IPS DF 4.7 (cell line): ENCODE data around the gene CTBP2.

Experiments
- DNase-seq: peaks from one replicate; pipeline ENCODE4 v3.0.0-alpha.2; 2013; ENCODE audit warnings: low spot score; ENCODE audit errors: extremely low read depth

CTBP2 gene

DNA sequence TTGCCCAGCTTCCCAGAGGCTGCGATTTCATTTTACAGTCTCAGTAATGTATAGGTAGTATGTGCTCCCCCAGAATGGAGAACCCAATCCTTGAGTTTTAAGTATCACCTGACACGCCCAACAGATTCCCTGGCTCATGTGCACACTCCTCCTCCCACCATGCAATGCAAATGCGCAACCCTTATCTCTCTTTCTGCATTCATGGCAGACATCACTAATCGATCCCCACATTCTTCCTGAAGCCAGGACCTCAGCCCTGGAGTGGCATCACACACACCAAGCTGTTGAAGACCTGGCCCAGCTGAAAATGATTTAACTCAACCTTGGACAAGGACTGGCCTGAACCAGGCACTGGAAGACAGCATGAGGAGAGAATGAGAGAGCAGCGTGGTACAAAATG, 150.0 kb downstream of the CTBP2 start:
- DNase-seq: no peak

DNA sequence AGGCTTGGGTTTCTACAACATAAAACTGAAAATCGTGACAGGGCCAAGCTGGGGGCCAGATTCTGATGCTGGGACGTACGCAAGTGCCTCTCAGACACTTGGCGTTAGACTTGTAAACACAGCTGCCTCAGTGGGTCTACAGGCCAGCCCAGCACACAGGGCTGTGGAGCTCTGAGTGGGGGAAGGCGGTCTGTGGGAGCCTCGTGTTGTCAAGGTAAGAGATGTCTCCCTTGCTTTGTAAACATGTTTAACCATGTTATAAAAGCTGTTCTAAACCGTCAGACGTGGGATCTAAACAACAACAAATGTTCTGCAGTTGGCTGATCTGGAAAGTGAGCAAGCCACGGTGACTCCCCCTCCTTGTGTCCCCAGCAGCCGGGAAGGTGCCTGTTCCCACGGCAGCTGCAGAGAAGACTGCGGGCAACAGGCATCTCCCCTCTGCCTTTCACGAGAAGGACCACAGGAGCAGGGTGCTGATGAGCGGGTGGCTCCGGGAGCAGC, 150.7 kb downstream of the CTBP2 start:
- no peak for DNase-seq

- DNase-seq: no peak
Measured at GRCh38 chr10:125008689-125009638, 151.4 kb downstream of the CTBP2 start.

DNA sequence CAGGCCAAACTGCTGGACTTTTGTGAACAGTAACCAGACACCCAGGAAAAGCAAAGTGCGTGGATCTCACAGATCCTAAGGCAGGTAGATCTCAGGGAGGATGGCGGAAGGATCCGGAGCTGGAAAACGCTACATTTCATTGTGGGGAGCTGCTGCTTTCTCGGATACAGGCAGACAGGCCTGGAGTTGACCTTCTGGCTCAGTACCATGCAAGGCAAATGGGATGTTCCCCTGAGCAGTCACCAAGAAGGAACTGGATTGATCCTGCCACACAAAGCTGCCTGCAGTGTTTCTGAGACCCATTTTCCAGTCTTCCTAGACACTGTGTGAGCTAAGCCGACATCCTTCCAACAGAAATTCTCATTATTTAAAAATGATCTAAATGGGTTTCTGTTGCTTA, 152.9 kb downstream of the CTBP2 start:
- no peak for DNase-seq

- DNase-seq: no peak
Measured at GRCh38 chr10:125006921-125007426, 153.4 kb downstream of the CTBP2 start.

- no peak for DNase-seq
Measured at GRCh38 chr10:125006188-125006680, 154.1 kb downstream of the CTBP2 start.

DNA sequence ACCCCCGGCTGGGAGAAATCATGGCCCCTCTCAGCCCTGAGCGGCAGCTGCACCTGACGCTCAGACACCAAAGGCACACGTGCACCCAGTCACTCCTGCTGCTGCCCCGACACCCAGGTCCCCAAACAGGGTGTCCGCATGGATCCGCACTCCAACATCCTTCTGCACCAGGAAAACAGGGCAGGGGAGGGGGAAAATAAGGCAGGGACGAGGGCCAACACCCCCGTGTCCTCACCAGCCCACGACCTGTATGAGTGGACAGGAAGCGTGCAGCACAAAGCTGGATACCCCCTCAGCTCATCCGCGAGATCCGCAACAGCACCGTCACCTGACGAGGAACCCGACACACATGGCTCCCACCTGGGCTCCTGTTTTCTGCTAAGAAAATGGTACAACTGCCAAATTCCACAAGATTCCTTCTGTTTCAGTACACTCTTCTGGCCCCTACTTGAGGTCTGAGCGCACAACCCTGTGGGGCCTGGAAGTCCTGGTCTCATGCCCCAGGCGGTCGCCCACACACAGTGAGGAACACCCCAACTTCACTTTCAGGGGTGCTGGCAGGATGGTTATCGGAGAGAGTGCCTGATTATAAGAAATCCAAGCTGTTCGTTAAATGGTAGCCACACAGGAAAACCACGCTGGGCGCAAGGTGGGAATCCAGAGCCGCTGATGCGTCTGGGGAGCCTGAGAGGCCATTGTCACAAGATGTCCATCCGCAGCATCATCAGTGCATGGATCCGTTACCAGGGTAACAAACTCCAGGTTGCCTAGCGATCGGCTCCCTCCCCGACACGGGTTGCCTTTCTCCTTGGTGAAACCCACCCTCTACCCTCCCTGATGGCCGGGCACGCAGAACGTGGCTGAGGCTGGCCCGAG, 154.8 kb downstream of the CTBP2 start:
- DNase-seq: no peak

DNA sequence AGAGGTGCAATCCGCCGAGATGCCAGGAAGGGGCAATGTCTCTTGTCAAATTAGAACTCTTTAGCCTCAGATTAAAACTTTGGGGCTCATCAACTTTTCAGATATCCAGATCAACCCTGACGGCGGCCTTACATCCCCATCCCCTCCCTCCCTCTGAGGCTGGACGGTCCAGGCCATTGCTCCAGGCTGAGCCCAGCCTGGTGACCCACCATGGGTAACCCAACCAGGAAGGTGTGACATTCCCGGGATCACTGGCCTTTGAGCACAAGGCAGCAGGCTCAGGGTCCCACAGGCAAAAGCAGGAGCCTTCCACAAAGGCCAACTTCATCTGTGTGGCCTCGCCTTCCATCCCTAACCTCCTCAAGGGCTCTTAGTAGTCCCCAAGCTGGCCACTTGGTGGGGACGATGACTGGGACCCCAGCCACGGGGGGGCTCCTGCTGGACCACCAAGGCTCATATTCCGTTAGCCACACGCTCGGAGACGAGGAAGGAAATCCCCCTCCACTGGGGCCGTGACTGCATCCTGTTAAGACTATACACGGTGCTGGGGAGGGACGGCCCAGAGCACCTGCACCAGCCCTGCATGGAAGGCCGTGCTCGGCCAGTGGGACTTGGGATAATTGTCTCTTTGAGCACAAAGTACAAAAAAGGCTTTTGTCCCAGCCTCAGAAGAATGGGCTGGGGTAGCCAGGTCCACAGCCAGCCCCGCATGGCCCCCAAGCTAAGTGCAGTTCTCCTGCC, 155.6 kb downstream of the CTBP2 start:
- DNase-seq: no peak

GRCh38 chr10:125003901-125004467, 156.4 kb downstream of the CTBP2 start:
- no peak for DNase-seq

GRCh38 chr10:125003146-125003900, 157.0 kb downstream of the CTBP2 start:
- no peak for DNase-seq

GRCh38 chr10:125002423-125003145, 157.8 kb downstream of the CTBP2 start:
- DNase-seq: no peak

GRCh38 chr10:125002047-125002422, 158.3 kb downstream of the CTBP2 start:
- DNase-seq: no peak

DNA sequence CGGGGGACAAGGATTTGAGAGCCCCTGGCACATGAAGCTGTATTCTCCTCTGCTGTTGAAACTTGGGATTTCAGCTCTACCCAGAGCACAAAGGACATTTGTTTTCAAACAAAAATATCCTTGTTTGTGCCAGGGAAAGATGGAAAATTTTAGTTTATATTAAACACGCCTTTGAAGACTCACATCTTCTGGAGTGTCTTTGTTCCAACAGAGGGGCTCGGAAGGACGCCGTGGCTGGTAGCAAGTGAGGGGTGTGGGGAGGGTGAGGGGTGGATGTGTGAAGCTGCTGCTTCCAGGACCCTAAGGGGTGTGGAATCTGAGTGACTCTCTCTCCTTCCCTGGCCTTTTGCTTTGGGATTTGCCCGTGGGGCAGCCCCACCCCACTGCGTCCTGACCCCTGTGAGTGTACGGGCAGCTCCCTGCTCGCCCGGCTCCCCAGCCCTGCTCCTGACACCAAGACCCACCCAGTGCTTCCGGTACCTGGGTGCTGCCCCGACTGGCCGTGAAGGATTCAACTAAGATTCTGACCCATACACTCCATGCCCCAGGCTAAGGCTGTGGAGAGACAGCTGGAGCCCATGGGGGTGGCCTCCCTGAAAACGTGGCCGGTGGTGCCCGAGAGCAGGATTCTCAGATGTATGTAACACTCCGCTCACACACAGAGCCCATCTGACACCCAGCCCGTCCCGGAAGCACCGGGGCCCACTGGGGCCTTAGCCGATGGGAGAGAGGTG, 158.9 kb downstream of the CTBP2 start:
- no peak for DNase-seq

DNA sequence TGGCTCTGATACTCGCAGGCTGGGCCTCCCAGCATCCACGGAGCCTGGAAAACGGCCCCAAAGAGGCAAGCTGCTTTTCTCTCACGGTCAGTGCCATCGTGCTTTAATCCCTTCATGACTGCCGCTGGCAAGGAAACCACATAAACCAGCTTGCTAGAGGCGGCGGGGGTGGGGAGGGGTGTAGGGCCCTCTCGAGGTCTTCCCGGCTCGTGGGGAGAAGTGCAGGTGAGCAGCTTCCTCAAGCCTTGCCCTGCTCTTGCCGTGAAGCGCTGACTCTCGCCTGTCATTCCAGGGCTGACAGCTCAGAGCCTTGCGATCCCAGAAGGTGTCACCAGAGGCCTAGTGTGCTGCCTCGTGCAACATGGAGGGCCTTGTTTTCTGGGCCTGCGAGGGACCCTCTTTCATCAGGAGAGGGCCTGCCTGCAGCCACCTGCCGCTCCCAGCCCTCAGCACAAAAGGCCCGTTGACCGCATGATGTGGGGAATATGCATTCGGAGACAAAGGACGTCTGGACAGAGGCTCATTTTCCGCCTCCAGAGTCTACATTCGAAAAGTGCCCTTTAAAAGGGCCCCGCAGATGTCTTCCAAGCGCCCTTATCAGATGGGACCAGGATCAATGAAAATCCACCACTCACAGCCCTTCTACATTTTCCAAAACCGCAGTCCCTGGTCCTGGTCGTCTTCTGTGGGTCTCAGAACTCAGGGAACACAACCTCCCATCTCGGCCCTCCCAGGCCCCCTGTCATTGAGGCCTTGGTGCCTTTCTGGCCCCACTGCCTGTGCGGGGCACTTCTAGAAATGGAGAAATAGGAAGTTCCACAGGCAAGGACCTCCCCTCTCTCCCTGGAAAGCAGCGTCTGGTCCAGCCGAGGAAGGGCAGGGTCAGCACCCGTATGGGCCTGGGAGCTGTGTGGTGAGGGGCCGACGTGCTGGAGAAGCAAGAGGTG, 159.7 kb downstream of the CTBP2 start:
- no peak for DNase-seq

- no peak for DNase-seq
Measured at GRCh38 chr10:124999433-125000365, 160.7 kb downstream of the CTBP2 start.

GRCh38 chr10:124998624-124999291, 161.6 kb downstream of the CTBP2 start:
- DNase-seq: no peak
